Hepatocyte (in vitro differentiated cells): ENCODE results near the gene ETV6. TPM values are rescaled to one million over a fixed set of nuclear protein-coding genes. Genes with fewer than 3 reads are reported as not detected.

Source experiments
- DNase-seq: peaks from one replicate; pipeline ENCODE4 v3.0.0-alpha.2; 2016; ENCODE audit warnings: low spot score
- H2AFZ ChIP-seq: fragments of 200-600 bp; sonication (generic); 2 replicates; pipeline ENCODE4 v1.6.0; 2016; ENCODE audit warnings: antibody characterized with exemption, mild to moderate bottlenecking
- H3K27ac ChIP-seq: fragments of 200-600 bp; sonication (generic); 2 replicates; pipeline ENCODE4 v1.5.1; 2016; ENCODE audit warnings: mild to moderate bottlenecking
- H3K27me3 ChIP-seq: fragments of 200-600 bp; sonication (generic); 2 replicates; pipeline ENCODE4 v1.6.1; 2016
- H3K36me3 ChIP-seq: fragments of 200-600 bp; sonication (generic); replicated peaks from 2 replicates; pipeline ENCODE4 v1.5.1; 2016; ENCODE audit warnings: low read depth; ENCODE audit not compliant: insufficient read depth
- H3K4me1 ChIP-seq: fragments of 200-600 bp; sonication (generic); 2 replicates; pipeline ENCODE4 v1.5.1; 2016; ENCODE audit warnings: mild to moderate bottlenecking, moderate library complexity; ENCODE audit not compliant: insufficient read depth
- H3K4me2 ChIP-seq: fragments of 200-600 bp; sonication (generic); 2 replicates; pipeline ENCODE4 v1.6.0; 2016
- H3K4me3 ChIP-seq: fragments of 200-600 bp; sonication (generic); 2 replicates; pipeline ENCODE4 v1.5.1; 2016; ENCODE audit warnings: mild to moderate bottlenecking
- H3K79me2 ChIP-seq: fragments of 200-600 bp; sonication (generic); 2 replicates; pipeline ENCODE4 v1.6.0; 2017; ENCODE audit warnings: mild to moderate bottlenecking
- H3K9me2 ChIP-seq: fragments of 200-600 bp; sonication (generic); replicated peaks from 2 replicates; pipeline ENCODE4 v1.6.0; 2017; ENCODE audit warnings: mild to moderate bottlenecking; ENCODE audit not compliant: insufficient read depth
- H3K9me3 ChIP-seq: fragments of 200-600 bp; sonication (generic); 2 replicates; pipeline ENCODE4 v1.5.1; 2016; ENCODE audit warnings: low read depth, mild to moderate bottlenecking
- H4K20me1 ChIP-seq: fragments of 200-600 bp; sonication (generic); 2 replicates; pipeline ENCODE4 v1.6.0; 2016; ENCODE audit warnings: mild to moderate bottlenecking; ENCODE audit not compliant: insufficient read depth, poor library complexity, severe bottlenecking
- EZH2 ChIP-seq: fragments of 200-600 bp; sonication (generic); IDR thresholded peaks from 2 replicates; pipeline ENCODE4 v1.6.1; 2016; ENCODE audit warnings: antibody characterized with exemption, mild to moderate bottlenecking, borderline replicate concordance
- EZH2phosphoT487 ChIP-seq: fragments of 200-600 bp; sonication (generic); IDR thresholded peaks from one replicate; pipeline ENCODE4 v1.6.1; 2018; ENCODE audit warnings: antibody characterized with exemption, mild to moderate bottlenecking, low read depth, moderate library complexity; ENCODE audit not compliant: unreplicated experiment, severe bottlenecking
- WGBS: methylation state at CpG from one replicate; pipeline ENCODE4 v1.1.6; 2016; ENCODE audit warnings: low lambda C conversion rate; ENCODE audit errors: missing lambda C conversion rate; 5-methylcytosine and 5-hydroxymethylcytosine counted together
- polyA plus RNA-seq: library from polyadenylated mRNA; unstranded; fragments of >200 nt; fragmentation: Nextera tagmentation; extraction: Ambion mirVana; gene quantifications from 2 replicates; pipeline ENCODE4 v1.2.1, GENCODE V29; 2016
- total RNA-seq: library from RNA; depleted of rRNA; stranded (reverse); fragments of >200 nt; gene quantifications from 2 replicates; pipeline ENCODE4 v1.2.3, GENCODE V29; 2014
- TF ChIP-seq, protein P1 (sequence below): fragments of 200-600 bp; sonication (generic); IDR thresholded peaks from 2 replicates; pipeline ENCODE4 v1.5.1; 2016; ENCODE audit warnings: antibody characterized with exemption, mild to moderate bottlenecking; ENCODE audit not compliant: poor library complexity

The ETV6 gene
- total and polyA plus RNA-seq, 2 experiments from 2014 or later: 8.0 to 9.7 TPM

DNA sequence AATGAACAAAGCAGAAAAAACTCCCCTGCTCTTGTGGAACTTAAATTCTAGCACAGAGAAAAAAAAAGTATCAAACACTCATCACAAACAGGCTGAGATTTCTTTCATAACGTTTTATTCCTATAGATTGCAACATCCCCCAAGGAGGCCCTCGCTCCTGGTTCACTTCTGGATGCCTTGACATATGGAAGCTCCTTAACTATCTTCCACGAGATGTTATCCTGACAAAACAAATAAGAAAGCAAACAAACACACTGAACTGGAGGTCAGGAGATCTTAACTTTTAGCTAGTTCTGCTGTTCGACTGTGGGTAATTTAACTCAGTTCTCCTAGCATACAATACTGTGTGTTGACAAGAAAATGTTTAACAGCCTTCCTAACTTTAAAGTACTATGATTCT lies 104.8 kb downstream of the ETV6 start:
- H3K36me3 ChIP-seq: no peaks in the 10 kb centered on the region
- H2AFZ ChIP-seq: no peak overlapping the region
- H3K9me2 ChIP-seq: no peaks in the 10 kb centered on the region
- H3K27ac ChIP-seq: no peak overlapping the region
- TF ChIP-seq EZH2phosphoT487 (no peak), EZH2 (no peak)
- TF ChIP-seq, protein P1, sequence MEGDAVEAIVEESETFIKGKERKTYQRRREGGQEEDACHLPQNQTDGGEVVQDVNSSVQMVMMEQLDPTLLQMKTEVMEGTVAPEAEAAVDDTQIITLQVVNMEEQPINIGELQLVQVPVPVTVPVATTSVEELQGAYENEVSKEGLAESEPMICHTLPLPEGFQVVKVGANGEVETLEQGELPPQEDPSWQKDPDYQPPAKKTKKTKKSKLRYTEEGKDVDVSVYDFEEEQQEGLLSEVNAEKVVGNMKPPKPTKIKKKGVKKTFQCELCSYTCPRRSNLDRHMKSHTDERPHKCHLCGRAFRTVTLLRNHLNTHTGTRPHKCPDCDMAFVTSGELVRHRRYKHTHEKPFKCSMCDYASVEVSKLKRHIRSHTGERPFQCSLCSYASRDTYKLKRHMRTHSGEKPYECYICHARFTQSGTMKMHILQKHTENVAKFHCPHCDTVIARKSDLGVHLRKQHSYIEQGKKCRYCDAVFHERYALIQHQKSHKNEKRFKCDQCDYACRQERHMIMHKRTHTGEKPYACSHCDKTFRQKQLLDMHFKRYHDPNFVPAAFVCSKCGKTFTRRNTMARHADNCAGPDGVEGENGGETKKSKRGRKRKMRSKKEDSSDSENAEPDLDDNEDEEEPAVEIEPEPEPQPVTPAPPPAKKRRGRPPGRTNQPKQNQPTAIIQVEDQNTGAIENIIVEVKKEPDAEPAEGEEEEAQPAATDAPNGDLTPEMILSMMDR: no peak
- H3K9me3 ChIP-seq: no peaks in the 10 kb centered on the region
- H3K4me2 ChIP-seq: no peak overlapping the region
- no peak overlapping the region for H3K4me3 ChIP-seq
- peaks cover 8% of the 10 kb centered on the region for H3K4me1 ChIP-seq
- 49% methylated on average over 4 of the region's 4 CpGs for WGBS
- H4K20me1 ChIP-seq: no peaks in the 10 kb centered on the region
- H3K27me3 ChIP-seq: no peaks in the 10 kb centered on the region
- H3K79me2 ChIP-seq: peaks cover 19% of the 10 kb centered on the region
- no peak for DNase-seq

DNA sequence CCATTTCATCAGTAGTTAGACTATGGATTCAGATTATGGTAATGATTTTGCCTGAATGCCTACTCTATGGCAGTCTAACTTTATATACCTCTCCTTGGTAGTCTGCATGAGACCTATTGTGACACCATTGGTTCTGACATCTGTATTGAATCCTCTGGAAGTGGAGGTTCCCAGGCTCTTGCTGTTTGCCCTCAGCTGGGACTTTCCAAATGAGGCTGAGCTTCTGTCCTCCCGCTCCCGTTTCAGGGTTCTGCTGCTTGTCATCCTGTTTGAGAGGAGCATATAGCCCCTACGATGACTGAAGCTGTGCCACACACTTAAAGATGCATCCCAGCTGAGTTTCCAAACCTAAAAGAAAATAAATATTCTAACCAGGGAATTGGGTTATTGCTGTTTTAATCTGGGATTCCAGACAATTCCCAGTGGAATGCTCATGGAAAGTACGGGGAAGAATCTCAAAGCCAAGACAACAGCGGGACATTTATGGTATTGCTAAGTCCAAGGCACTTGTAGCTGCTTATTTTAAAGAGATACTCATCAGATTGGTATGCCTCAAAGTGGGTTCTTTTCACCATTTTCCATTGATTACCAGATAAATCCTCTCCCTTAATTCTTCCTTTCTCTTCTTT lies 105.9 kb downstream of the ETV6 start:
- Histone ChIP-seq H3K9me2 (no peaks in the 10 kb centered on the region), H3K4me3 (no peak overlapping the region), H3K4me2 (no peak overlapping the region), H4K20me1 (no peaks in the 10 kb centered on the region), H3K36me3 (no peaks in the 10 kb centered on the region), H3K79me2 (peaks cover 10% of the 10 kb centered on the region), H2AFZ (no peak overlapping the region), H3K27me3 (no peaks in the 10 kb centered on the region), H3K27ac (no peak overlapping the region), H3K9me3 (no peaks in the 10 kb centered on the region), H3K4me1 (peaks cover 8% of the 10 kb centered on the region)
- 66% methylated on average over 5 of the region's 5 CpGs for WGBS
- DNase-seq: no peak
- TF ChIP-seq, protein P1: no peak
- no peak for TF ChIP-seq EZH2
- TF ChIP-seq EZH2phosphoT487: no peak

DNA sequence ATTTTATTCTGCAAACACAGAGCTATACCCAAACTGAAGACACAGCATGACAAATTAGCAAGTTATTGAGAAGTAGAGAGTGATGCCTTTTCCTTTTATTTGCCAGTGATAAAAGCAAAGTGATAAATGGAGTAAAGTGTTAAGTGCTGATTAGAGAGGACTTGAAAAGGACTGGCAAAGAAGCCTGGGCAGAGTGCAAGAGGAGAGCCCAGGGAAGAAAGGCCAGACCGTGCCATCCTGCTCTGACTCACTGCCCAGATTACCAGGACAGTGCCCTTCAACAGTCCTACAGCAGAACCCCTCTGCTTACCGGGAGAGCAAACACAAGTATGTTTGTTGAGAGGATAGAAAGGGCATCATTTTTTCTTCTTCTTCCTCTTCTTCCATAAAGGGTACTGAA lies 106.5 kb downstream of the ETV6 start:
- no peak for DNase-seq
- TF ChIP-seq EZH2: no peak
- TF ChIP-seq, protein P1: no peak
- TF ChIP-seq EZH2phosphoT487: no peak
- Histone ChIP-seq H2AFZ (no peak overlapping the region), H3K36me3 (no peaks in the 10 kb centered on the region), H3K4me2 (no peak overlapping the region), H3K9me3 (no peaks in the 10 kb centered on the region), H3K27ac (no peak overlapping the region), H3K4me1 (peaks cover 8% of the 10 kb centered on the region), H3K4me3 (no peak overlapping the region), H3K9me2 (no peaks in the 10 kb centered on the region), H3K27me3 (no peaks in the 10 kb centered on the region), H3K79me2 (peaks cover 9% of the 10 kb centered on the region), H4K20me1 (no peaks in the 10 kb centered on the region)
- 80% methylated on average over 2 of the region's 2 CpGs for WGBS

DNA sequence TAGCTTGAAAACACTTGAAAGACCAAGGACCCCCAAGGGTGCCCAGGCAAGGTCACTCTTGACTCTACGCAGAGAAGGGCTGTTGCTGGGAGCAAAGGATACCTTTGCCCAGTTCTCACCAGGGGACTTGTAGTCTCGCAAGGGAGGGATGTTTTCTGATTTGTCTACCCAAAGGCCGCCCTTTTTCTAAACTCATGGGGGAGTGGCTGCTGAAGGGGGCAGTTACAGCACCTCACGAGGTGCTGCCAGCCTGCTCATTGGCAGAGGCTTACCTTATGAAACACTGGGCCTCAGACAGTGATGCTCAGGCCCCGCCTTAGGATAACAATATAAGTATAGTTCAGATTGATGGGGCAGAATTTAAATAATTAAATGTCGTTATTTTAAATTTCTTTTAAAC lies 107.0 kb downstream of the ETV6 start:
- Histone ChIP-seq H3K27me3 (no peaks in the 10 kb centered on the region), H3K79me2 (peaks cover 8% of the 10 kb centered on the region), H3K4me3 (no peak overlapping the region), H3K27ac (no peak overlapping the region), H3K9me2 (no peaks in the 10 kb centered on the region), H3K36me3 (no peaks in the 10 kb centered on the region), H4K20me1 (no peaks in the 10 kb centered on the region), H3K9me3 (no peaks in the 10 kb centered on the region), H3K4me1 (peaks cover 8% of the 10 kb centered on the region), H3K4me2 (no peak overlapping the region), H2AFZ (no peak overlapping the region)
- TF ChIP-seq EZH2phosphoT487: no peak
- TF ChIP-seq EZH2: no peak
- TF ChIP-seq, protein P1: no peak
- DNase-seq: no peak
- WGBS: 96% methylated on average over 6 of the region's 6 CpGs
